Mammary epithelial cell (primary cell): Measurements from ENCODE around the gene HSPE1.

ENCODE experiments used
- CTCF ChIP-seq, 2 donors: IDR thresholded peaks in 1 of 2; conservative IDR thresholded peaks in 1 of 2; 2 replicates each; pipeline ENCODE4 v1.5.1; 2011 to 2012; ENCODE audit warnings: inconsistent platforms in 2 of 2, low read length in 2 of 2, mild to moderate bottlenecking in 2 of 2, control low read depth in 1 of 2, low read depth in 1 of 2; ENCODE audit not compliant: insufficient read depth in 1 of 2; ENCODE audit errors: extremely low read depth in 1 of 2
- EZH2 ChIP-seq: IDR thresholded peaks from 2 replicates; pipeline ENCODE4 v1.6.1; 2012; ENCODE audit warnings: low read length, inconsistent platforms, borderline replicate concordance

DNA sequence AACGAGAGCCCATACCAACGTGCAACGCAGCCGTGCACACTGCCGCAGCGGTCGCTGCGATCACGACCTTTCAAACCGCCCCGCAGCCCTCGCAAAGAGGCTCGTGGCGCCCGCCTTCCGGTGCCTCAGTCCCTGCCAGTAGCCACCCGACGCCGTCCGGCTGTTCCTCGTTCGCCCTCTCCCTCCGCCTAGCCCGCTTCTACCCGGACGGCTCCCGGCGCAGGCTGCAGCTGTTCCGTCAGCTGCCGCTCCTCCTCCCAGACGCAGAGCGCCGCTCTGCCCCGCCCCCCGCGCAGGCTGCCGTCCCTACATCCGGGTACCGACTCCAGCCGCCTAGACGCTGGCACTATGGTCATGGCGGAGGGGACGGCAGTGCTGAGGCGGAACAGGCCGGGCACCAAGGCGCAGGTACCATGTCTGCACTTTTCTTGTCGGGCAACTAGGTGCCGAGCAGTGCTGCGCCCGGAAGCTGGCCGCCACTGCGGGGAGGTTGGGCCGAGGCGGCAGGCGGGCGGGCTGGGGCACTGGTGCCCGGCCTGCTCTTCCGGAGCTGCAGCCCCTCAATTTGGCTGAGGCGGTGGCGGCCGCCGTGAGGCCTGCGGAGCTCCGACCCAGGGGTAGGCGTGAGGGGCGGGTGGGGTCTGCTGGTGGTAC is 15.7 kb downstream of the HSPE1 start, which contains the start of gene MOB4:
- TF ChIP-seq CTCF (conservative IDR thresholded peaks at IDR 0.05 in 1 of 2, IDR thresholded peaks at IDR 0.05 in 1 of 2; ENCODE audit: extremely low read depth in 1 of 2, insufficient read depth in 1 of 2, low read depth in 1 of 2, low read length in 2 of 2), result no peak
- no peak for TF ChIP-seq EZH2
